GM19452 (cell line): Measurements from ENCODE around the gene GPR153.
"Not testable (repeated sequence)": the region's sequence is repeated elsewhere in the genome, so short reads cannot be mapped to it uniquely, and the experiment has no call there.

Source experiments
- ATAC-seq: cut with Tn5 transposase; IDR thresholded peaks from one replicate; pipeline ENCODE4 v1.9.1; 2021; ENCODE audit not compliant: unreplicated experiment

Gene GPR153

DNA sequence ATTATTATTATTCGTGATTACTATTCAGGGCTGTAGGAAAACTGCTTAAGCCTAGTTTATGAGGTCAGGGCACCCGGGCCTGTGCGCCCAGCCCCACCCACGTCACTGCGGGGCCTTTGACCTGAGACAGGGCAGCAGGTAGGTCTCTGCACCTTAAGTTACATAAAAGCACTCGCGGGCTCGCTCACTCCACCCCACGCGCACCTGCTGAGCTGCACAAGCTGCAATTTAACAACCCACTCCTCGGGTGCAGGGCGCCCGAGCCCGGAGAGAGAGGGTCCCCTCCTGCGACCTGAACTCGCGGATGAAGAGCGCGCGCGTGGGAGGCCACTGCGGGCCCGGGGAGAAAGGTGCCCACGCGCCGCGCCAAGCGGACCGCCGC lies 25.6 kb downstream of the GPR153 start:
- no peak for ATAC-seq

DNA sequence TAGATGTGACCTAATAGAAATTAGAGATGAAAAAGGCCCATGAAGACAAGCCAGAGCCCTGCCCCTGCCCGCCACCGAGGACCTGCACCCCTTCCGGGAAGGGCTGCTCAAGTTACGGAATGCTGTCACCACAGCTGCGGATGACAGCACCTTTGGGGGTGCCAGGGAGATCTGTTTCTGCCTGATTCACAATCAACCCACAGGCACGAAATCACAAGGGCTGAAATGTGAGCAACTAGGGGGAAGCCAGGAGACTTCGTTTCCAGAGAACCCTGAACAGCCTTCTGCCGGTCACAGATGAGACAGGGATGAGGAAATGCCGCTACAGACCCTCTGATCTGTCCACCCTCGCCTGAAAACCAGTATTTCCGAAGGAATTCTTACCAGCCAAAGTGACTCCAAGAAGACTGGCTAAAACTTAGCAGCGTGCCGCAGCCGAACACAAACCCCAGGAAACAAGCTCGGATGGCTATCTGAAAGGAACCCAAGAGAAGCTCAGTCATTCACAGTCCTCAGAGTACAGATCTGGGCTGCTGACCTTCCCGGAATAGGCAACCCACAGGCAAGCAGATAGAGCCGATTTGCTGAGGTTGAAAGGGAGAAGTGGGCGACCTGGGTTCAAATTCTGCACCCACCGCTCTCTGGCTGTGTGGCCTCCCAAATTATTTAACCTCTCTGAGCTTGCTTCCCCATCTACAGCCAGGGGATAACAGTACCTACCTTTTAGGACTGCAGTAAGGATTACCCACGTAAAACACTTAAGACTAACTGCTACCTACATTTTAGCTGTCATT lies 26.2 kb downstream of the GPR153 start:
- ATAC-seq, result no peak

- no peak for ATAC-seq
Observed at GRCh38 chr1:6233376-6233775, 27.5 kb downstream of the GPR153 start.

- no peak for ATAC-seq
Observed at GRCh38 chr1:6225651-6226050, 35.2 kb downstream of the GPR153 start.

DNA sequence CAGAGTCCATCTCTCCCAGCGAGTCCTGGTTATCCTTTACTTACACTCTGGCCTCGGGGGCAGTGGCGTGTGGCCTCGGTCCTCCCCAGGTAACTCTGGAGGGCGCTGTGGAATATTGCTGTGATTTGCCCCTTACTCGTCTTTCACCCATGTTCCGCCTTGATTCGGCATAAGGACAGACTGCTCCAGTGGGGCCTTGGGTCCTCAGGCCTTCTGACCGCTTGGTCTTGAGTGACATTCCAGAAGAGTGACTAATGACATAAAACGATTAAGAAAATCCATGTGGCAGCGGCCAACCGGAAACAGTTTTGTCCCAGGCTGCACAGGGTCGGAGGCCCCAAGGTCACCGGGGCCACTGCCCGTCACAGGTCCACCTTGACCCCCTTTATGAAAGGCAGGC lies 36.2 kb downstream of the GPR153 start:
- no peak for ATAC-seq

DNA sequence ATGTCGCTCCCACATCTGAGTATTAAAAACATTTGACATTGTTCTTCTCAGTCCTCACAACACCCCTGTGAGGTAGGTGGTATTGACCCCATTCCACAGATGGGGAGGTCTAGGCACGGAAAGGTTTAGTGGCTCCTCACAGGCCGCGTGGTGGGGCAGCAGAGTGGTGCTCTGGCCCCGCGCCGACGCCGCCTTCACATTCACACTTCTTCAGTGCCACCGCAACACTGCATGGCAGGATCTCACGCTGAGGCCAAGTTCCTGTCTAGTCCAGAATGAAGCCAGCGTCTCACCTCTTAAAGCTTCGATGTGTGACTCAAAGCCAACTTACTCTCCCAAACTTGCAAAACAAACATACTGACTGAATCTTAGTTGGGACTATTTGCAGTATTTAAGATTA lies 37.3 kb downstream of the GPR153 start:
- ATAC-seq, result no peak

DNA sequence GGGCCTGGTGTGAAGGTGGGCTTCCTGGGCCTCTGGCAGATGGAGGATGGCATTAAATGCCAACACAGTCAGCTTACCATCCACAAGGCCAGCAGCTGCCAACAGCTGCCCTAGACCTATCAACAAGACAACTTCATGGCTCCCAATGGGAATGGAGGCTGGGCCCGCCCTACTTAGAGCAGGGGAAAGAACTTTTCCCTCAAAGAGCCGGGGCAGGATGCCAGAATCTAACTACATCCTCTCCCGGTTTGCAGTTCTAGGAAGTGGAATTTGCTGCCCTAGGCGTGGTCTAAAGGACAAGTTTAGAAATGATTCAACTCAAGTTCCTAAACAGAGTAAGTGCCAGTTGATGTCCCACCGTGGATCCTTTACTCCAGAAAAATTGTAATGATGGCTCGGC lies 38.3 kb downstream of the GPR153 start:
- no peak for ATAC-seq

GRCh38 chr1:6221210-6221784 lies 39.6 kb downstream of the GPR153 start:
- no peak for ATAC-seq

- no peak for ATAC-seq
Observed at GRCh38 chr1:6220236-6220635, 40.7 kb downstream of the GPR153 start.

GRCh38 chr1:6219641-6220040 lies 41.3 kb downstream of the GPR153 start:
- not testable (repeated sequence) for ATAC-seq

GRCh38 chr1:6218375-6219164 lies 42.3 kb downstream of the GPR153 start:
- no peak for ATAC-seq

GRCh38 chr1:6212193-6212959 lies 48.5 kb downstream of the GPR153 start:
- ATAC-seq, result no peak

DNA sequence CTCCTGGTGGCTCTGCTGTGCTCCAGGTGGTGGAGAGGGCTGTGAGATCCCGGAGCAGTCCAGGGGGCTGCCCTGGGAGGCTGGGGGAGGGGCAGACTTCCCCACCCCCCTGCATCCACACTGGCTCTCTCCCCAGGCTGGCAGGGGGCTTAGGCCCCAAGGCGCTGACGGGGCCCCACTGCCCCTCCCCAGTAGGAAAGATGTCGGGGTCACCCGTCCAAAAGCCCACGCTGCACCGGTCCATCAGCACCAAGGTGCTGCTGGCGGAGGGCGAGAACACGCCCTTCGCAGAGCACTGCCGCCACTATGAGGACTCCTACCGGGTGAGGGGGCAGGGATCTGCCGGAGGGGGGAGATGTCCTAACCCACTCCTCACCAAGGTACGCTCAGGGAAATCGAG lies 49.2 kb downstream of the GPR153 start:
- ATAC-seq, result no peak

DNA sequence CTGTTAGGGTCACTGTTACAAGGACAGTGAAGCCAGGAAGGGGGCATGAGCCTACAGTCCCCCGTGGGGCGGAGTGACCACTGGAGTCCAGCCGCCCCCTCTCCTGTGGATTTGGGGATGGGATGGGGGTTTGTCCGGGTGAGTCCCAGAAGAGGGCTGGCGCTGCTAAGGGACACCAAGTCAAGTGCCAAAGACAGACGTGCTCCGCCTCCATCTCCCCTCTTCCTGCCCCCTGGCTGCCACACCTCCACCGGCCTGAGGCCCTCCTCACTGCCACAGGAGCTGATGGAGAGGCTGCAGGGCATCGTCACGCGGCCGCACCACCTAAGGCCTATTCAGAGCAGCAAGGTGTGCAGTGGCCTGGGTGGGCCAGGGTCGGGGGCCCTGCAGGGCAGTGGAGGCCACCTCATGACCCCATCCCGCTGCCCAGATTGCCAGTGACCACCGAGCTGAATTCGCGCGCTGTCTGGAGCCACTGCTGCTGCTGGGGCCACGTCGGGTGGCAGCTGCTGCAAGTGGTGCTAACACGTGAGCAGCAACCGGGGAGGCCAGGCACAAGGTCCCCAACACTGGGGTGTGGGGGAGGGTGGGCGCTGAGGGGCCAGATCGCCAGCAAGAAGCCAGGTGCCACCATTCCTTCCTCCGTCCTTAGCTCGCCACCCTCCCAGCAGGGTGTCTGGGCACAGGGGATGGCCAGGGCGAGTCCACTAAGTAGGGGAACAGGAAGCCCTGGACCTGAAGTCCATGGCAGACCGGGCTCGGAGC lies 50.1 kb downstream of the GPR153 start:
- no peak for ATAC-seq

DNA sequence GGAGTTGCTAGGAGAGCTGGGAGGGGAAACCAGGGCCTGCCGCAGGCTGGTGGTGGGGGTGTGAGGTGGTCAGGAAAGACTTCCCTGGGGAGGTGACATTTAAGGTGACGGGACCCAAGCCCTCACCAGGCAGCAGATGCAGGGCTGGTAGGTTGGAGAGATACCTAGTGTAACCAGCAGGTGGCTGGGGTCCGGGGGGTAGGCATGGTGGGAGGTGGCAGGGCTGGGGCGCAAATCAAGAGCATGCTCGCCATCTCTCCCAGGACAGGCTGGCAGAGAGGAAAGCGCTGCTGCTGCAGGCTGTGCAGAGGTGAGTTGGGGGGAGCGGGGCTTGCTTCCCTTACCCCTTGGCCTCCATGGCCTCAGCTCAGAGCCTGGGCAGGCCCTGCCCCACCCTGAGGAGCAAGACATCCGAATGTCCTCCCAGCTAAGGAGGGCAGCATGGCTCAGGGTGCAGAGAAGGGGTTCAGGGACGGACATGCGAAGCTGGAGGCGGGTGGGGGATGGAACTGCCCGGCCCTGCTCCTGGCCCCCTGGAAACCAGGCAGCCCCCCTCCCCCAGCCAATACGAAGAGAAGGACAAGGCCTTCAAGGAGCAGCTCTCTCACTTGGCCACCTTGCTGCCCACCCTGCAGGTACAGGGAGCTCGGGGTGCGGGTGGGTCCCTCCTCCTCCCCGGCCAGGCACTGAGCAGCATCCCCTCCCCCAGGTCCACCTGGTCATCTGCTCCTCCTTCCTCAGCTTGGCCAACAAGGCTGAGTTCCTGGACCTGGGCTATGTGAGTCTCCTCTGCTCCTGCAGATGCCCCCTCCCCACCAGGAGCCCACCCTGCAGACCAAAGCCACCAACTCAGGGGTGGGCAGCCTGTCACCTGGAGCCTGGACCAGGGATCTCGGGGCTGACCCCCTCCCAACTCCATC lies 51.0 kb downstream of the GPR153 start:
- ATAC-seq, result no peak

DNA sequence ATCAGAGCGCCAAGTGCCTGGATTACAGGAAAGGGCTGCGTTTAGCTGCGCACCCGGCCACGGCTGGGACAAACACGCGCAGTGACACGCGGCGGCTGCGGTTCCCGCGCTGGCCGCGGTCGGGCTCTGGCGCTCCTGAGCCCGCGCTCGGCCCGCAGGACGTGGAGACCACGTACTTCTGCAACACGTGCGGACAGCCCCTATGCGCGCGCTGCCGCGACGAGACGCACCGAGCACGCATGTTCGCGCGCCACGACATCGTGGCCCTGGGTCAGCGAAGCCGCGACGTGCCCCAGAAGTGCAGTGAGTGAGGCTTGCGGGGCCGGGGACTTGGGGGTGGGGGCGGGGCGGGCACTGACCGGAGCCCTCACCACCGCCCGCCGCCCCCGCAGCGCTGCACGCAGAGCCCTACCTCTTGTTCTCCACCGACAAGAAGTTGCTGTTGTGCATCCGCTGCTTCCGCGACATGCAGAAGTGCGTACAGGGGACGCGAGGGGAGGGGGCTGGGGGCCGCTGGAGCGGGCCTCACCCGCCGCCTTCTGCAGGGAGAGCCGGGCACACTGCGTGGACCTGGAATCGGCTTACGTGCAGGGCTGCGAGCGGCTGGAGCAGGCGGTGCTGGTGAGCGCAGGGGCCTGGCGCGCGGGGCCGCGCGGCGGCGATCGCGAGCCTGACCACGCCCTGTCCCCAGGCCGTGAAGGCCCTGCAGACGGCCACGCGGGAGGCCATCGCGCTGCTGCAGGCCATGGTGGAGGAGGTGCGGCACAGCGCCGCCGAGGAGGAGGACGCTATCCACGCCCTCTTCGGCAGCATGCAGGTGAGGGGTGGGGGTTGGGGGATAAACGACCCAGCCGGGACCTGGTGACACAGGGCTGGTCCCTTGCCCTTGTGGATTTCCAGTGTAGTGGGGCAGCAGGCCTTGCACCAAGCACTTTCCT lies 51.9 kb downstream of the GPR153 start:
- no peak for ATAC-seq

- no peak for ATAC-seq
Observed at GRCh38 chr1:6207921-6208320, 53.0 kb downstream of the GPR153 start.

GRCh38 chr1:6207075-6207885 lies 53.6 kb downstream of the GPR153 start:
- ATAC-seq, result no peak
